Skin of body (tissue), 1 donor: ENCODE measurements around the gene SPATA32. TPM values are rescaled to one million over a fixed set of nuclear protein-coding genes. Genes with fewer than 3 reads are reported as not detected.

ENCODE experiments used
- total RNA-seq: library from RNA; depleted of rRNA; stranded (reverse); fragments of >200 nt; gene quantifications from one replicate; pipeline ENCODE4 v1.2.3, GENCODE V29; 2014

Gene SPATA32
- total RNA-seq, 1 donor from 2014 or later, result not detected

Other genes starting within 250 kb of the SPATA32 start
- 25.6 TPM for gene DCAKD, start 210.5 kb downstream of the SPATA32 start, total RNA-seq
- gene NMT1, start 200.8 kb downstream of the SPATA32 start, total RNA-seq, result 46.4 TPM
- 14.1 TPM for gene PLCD3, start 129.6 kb downstream of the SPATA32 start, total RNA-seq
- 4.6 TPM for gene ACBD4, start 126.4 kb downstream of the SPATA32 start, total RNA-seq
- 21.8 TPM for gene HEXIM1, start 113.6 kb downstream of the SPATA32 start, total RNA-seq
- 3.3 TPM for gene HEXIM2, start 100.2 kb downstream of the SPATA32 start, total RNA-seq
- 8.3 TPM for gene FMNL1, start 40.2 kb downstream of the SPATA32 start, total RNA-seq
- gene MAP3K14, start 54.9 kb upstream of the SPATA32 start, total RNA-seq, result 4.4 TPM
- gene ARHGAP27, start 170.8 kb upstream of the SPATA32 start, total RNA-seq, result 13.9 TPM
- 14.9 TPM for gene PLEKHM1, start 228.6 kb upstream of the SPATA32 start, total RNA-seq